HEK293 (cell line): Measurements from ENCODE around the gene STARD10.
"Not testable (repeated sequence)": the region's sequence is repeated elsewhere in the genome, so short reads cannot be mapped to it uniquely, and the experiment has no call there.

ENCODE experiments used
- BCL11A ChIP-seq: fragments of 450-650 bp; formaldehyde crosslinking; IDR thresholded peaks from 2 replicates; pipeline ENCODE4 v1.5.1; 2016; ENCODE audit warnings: low read depth, missing biosample characterization, missing genetic modification characterization
- GLI4 ChIP-seq: fragments of 450-650 bp; formaldehyde crosslinking; IDR thresholded peaks from 2 replicates; pipeline ENCODE4 v1.5.1; 2016; ENCODE audit warnings: missing biosample characterization, missing genetic modification characterization
- KLF9 ChIP-seq: fragments of 450-650 bp; formaldehyde crosslinking; IDR thresholded peaks from 2 replicates; pipeline ENCODE4 v1.5.1; 2016; ENCODE audit warnings: missing biosample characterization, missing genetic modification characterization, low read depth
- ZNF121 ChIP-seq: fragments of 450-650 bp; formaldehyde crosslinking; IDR thresholded peaks from 2 replicates; pipeline ENCODE4 v1.5.1; 2016; ENCODE audit warnings: missing biosample characterization, missing genetic modification characterization
- ZNF24 ChIP-seq: fragments of 450-650 bp; formaldehyde crosslinking; IDR thresholded peaks from 2 replicates; pipeline ENCODE4 v1.5.1; 2016; ENCODE audit warnings: missing biosample characterization, missing genetic modification characterization
- ZNF623 ChIP-seq: fragments of 450-650 bp; formaldehyde crosslinking; IDR thresholded peaks from 2 replicates; pipeline ENCODE4 v1.5.1; 2016; ENCODE audit warnings: missing biosample characterization, missing genetic modification characterization
- ZNF670 ChIP-seq: fragments of 450-650 bp; formaldehyde crosslinking; IDR thresholded peaks from 2 replicates; pipeline ENCODE4 v1.5.1; 2016; ENCODE audit warnings: missing biosample characterization, missing genetic modification characterization, low read depth
- ZNF768 ChIP-seq: fragments of 450-650 bp; formaldehyde crosslinking; IDR thresholded peaks from 2 replicates; pipeline ENCODE4 v1.5.1; 2018; ENCODE audit warnings: missing biosample characterization, mild to moderate bottlenecking, missing genetic modification characterization
- TF ChIP-seq, protein P1 (sequence below): fragments of 450-650 bp; formaldehyde crosslinking; IDR thresholded peaks from 2 replicates; pipeline ENCODE4 v1.5.1; 2016; ENCODE audit warnings: missing biosample characterization, missing genetic modification characterization
- TF ChIP-seq, protein P2 (sequence below): fragments of 450-650 bp; formaldehyde crosslinking; IDR thresholded peaks from 2 replicates; pipeline ENCODE4; 2016; ENCODE audit warnings: missing biosample characterization, missing genetic modification characterization
- TF ChIP-seq, protein P3 (sequence below): fragments of 450-650 bp; formaldehyde crosslinking; IDR thresholded peaks from 2 replicates; pipeline ENCODE4 v1.5.1; 2016; ENCODE audit warnings: missing biosample characterization, missing genetic modification characterization

DNA sequence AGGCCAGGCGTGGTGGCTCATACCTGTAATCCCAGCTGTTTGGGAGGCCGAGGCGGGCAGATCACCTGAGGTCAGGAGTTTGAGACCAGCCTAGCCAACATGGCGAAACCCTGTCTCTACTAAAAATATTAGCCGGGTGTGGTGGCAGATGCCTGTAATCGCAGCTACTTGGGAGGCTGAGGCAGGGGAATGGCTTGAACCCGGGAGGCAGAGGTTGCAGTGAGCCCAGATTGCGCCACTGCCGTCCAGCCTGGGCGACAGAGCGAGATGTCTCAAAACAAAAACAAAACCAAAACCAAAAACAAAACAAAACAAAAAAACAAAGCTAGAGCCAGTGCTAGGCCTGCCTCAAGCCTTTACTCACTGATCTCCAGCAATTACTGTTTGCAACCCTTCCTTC, 33.8 kb upstream of the STARD10 start:
- not testable (repeated sequence) for TF ChIP-seq ZNF623; ZNF121 (tag by site-specific recombination); ZNF24 (tag by site-specific recombination); ZNF670 (tag by site-specific recombination); KLF9; GLI4 (tag by site-specific recombination); ZNF768 (tag by site-specific recombination); BCL11A (tag by site-specific recombination)
- TF ChIP-seq, protein P1, sequence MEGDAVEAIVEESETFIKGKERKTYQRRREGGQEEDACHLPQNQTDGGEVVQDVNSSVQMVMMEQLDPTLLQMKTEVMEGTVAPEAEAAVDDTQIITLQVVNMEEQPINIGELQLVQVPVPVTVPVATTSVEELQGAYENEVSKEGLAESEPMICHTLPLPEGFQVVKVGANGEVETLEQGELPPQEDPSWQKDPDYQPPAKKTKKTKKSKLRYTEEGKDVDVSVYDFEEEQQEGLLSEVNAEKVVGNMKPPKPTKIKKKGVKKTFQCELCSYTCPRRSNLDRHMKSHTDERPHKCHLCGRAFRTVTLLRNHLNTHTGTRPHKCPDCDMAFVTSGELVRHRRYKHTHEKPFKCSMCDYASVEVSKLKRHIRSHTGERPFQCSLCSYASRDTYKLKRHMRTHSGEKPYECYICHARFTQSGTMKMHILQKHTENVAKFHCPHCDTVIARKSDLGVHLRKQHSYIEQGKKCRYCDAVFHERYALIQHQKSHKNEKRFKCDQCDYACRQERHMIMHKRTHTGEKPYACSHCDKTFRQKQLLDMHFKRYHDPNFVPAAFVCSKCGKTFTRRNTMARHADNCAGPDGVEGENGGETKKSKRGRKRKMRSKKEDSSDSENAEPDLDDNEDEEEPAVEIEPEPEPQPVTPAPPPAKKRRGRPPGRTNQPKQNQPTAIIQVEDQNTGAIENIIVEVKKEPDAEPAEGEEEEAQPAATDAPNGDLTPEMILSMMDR (tag by site-specific recombination): not testable (repeated sequence)
- TF ChIP-seq, protein P2, sequence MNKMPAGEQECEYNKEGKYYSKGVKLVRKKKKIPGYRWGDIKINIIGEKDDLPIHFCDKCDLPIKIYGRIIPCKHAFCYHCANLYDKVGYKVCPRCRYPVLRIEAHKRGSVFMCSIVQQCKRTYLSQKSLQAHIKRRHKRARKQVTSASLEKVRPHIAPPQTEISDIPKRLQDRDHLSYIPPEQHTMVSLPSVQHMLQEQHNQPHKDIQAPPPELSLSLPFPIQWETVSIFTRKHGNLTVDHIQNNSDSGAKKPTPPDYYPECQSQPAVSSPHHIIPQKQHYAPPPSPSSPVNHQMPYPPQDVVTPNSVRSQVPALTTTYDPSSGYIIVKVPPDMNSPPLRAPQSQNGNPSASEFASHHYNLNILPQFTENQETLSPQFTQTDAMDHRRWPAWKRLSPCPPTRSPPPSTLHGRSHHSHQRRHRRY (tag by site-specific recombination): not testable (repeated sequence)
- TF ChIP-seq, protein P3, sequence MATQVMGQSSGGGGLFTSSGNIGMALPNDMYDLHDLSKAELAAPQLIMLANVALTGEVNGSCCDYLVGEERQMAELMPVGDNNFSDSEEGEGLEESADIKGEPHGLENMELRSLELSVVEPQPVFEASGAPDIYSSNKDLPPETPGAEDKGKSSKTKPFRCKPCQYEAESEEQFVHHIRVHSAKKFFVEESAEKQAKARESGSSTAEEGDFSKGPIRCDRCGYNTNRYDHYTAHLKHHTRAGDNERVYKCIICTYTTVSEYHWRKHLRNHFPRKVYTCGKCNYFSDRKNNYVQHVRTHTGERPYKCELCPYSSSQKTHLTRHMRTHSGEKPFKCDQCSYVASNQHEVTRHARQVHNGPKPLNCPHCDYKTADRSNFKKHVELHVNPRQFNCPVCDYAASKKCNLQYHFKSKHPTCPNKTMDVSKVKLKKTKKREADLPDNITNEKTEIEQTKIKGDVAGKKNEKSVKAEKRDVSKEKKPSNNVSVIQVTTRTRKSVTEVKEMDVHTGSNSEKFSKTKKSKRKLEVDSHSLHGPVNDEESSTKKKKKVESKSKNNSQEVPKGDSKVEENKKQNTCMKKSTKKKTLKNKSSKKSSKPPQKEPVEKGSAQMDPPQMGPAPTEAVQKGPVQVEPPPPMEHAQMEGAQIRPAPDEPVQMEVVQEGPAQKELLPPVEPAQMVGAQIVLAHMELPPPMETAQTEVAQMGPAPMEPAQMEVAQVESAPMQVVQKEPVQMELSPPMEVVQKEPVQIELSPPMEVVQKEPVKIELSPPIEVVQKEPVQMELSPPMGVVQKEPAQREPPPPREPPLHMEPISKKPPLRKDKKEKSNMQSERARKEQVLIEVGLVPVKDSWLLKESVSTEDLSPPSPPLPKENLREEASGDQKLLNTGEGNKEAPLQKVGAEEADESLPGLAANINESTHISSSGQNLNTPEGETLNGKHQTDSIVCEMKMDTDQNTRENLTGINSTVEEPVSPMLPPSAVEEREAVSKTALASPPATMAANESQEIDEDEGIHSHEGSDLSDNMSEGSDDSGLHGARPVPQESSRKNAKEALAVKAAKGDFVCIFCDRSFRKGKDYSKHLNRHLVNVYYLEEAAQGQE (tag by site-specific recombination): not testable (repeated sequence)
